CD1c-positive myeloid dendritic cell (primary cell): ENCODE data around the gene CCDC27.

Source experiments
- DNase-seq: peaks from one replicate; pipeline ENCODE4 v3.0.0-alpha.2; 2016; ENCODE audit errors: extremely low spot score

Gene CCDC27

DNA sequence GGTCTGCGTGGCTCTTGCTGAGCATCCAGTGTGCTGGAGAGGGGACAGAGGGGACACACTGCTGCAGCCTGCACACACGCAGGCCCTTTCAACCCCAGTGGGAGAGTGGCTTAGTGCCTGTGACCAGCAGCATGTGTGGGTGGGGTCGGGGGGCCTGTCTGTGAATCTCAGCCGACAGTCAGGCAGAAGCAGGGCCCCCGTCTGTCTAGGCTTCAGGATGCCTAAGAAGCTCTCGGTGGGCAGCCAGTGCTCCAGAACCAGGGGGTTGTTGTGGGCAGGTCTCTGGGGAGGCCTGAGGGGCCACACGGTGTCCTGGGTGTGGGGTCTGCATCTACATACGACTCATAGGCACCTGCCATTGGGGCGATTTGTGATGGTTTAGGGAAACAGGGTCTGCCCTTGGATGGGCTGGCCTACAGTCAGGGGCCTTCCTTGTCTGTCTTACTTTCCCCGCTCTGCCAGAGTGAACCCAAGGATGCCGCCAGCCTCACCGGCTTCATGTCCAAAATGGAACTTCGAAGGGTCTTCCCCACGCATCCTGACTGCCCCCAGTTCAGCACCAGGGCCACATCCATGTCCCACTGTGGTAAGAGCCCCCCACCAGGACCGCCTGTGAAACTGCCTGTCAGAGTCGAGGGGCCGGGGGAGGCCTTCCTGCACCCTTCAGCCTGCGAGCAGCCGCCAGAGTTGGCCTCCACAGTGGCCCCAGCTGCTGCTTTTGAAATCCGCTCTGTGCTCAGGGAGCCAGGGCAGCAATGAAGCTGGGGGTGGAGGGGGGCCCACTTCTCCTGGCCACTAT is 1.6 kb downstream of the CCDC27 start:
- no peak for DNase-seq

DNA sequence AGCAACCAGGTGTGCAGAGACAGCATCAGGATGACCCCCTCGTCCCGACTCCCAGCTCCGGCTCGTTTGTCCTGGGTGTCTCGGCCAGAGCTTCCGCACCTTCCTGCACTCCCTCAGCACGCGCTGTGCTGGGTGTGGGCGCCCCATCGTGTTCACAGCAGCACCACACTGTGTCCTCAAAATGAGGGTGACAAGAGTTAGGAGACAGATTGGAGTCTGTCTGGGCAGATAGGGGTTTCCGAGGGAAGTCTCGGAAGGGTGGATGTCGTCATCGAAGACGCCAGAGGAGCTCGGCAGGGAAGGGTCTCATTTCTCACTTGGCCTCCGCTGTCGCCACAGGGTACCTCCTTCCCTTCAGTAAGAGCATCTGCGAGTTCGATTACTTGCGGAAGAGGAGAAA is 4.1 kb downstream of the CCDC27 start:
- no peak for DNase-seq

DNA sequence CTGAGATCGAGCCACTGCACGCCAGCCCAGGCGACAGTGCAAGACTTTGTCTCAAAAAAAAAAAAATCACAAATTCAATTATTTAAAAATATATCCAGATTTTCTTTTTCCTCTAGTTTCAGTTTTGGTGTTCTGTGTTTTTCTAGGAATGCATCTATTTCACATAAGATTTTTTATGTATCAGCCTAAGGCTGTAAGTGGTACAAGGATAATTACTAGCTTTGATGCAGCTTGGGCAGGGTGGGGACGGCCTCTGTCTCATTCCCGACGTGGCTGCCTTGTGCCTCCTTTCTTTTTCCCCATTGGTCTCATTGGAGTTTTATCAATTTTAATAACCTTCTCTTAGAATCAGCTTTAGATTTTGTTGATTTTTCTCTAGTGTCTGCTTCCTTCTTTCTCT is 6.9 kb downstream of the CCDC27 start:
- no peak for DNase-seq

DNA sequence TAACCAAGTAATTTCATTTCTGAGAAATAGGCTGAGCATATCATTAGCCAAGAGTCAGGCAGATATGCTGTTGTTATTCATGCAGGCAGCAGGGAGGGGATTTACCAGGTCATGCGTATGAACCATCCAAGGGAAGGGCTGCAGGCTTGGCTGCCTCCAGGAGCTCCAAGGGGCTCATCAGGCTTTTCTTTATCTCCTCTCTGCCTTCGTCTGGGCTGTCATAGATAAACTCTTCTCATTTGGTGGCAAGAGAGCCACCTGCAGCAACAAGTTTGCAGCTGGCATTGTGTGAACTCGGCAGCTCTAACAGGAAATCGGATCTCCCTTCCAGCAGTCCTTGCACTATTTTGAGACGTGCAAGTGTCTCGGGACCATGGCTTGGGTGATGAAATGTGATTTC is 7.5 kb downstream of the CCDC27 start:
- no peak for DNase-seq

DNA sequence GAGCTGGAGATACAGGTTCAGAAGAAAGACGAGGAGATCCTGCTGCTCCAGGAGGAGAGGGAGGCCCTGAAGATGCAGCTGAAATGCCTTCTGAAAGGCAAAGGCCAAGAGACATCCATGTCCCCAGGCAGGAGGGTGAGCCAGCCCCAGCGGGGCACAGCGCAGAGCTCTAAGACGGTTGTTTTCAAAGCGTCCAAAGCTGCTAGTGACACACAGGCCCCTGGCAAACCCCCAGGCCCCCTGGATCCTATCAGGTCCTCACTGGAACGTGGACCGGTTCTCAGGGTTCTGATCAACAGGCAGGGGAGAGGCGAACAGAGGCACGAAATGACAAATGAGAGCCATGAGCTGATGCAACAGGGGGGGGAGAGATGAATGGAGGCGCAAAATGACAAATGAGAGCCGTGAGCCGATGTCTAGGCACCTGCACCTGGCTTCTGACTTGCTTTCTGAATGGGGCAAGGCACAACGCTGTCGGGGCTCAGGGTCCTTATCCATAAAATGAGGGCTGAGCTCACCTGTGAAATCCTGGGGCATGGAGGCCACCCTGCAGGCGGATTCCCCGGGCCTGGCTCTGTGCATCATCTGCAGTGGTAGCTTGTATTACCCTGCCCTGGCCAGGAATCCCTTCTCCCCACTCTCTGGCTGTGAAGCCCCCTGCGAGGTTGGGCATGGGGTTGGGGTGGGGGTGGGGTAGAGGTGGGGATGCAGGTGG is 9.2 kb downstream of the CCDC27 start:
- no peak for DNase-seq

DNA sequence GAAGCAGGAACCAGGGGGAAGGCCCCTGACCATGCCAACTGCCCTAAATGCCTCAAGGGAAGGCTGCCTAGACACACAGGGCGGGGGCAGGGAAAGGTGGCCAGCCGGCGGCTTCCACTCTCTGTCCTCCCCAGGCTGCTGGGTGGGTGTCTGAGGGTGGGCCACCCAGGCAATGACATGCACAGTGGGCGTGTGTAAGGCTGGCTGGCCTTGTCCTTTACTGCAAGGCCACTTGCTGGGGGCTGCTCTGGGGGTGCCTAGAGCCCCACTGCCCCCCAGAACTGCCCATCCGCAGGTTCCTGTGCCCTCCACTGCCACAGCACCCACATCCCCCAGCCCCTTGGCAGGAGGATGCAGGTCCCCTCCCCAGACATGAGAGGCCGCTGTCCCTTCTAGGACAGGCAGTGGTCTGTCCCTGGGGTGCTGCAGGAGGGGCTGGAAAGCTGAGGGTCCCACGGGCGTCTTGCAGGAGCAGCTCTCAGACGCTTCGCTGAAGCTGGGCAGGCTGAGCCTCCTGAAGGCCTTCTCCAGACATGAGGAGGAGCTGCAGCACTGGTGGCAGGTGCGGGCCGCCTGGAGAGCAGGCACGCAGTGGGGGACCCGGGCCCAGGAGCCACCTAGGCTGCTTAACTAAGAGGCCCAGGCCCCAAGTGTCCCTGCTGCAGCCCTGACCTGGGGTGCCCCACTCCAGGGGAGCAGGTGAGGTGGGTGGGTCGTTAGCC is 10.1 kb downstream of the CCDC27 start:
- DNase-seq, result no peak

DNA sequence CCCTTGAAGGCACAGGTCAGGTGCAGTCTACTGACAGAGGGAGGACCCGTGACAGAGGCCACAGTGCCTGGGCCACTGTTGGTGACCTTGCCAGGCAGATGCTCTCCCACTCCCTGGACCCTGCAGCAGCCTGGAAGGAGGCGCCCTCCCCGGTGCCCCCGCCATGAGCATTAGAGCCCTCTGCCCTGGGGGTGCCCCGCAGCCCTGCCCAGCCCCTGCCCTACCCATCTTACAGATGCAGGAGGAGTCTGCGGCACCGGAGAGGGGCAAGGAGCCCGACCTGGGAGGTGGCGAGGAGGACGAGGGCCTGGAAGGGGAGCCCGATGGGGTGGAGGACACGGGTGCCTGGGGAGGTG is 10.6 kb downstream of the CCDC27 start:
- no peak for DNase-seq

DNA sequence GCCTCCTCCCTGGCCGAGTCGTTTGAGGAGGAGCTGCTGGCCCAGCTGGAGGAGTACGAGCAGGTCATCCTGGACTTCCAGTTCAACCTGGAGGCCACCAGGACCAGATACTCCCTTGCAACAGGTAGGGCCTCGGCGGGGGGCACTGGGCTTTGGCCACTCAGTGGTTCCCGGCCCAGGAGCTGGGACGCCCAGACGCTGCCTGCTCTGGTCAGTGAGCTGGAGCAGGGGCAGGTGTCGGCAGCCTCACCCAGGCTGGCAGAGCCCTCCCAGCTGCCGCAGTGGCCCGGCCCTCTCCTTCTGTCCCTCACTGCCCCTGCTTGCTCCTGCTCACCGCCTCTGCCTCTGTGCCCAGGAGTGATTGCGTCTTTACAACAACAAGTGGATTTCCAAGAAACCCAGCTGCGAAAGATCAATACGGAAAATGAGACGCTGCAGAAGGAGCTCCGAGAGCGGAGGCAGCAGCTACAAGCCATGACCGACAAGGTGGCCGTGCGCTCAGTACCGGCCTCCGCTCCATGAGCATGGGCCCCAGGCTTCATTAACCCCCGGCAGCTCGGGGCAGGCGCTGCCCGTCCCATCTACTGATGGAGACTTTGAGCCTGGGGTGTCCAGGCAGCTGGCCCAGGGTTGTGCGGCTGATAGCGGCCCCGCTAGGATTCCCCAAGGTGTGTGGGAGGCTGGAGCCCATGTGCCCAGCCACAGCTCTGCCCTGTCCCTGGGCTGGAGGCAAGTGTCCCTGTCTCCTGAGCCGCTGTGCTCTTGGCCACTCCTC is 11.3 kb downstream of the CCDC27 start:
- DNase-seq, result no peak

DNA sequence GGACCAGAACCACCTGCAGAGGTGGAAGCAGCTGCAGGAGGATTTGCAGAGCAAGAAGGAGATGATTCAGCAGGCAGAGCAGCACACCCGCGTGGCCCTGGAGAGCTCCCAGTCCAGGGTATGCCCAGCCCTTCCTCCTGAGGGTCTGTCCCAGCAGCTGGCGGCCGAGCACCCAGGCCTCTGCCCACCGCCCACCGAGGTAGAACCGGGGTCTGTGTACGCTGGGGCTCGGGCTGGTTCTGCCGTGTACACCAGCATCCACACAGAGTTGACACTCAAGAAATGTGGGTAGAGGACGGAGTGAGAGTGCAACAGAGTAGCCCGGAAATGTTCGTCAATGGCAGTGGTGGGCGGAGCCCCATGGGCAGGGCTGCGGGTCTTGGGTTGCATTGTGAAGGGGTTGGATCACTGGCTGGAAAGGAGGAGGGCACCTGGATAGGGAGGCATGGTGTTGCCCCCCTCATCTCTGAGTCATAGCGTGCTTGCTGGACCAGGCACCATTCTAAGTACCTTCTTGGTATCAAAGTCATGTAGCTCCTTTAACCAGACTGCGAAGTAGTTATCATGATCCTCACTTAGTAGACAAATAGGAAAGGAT is 15.2 kb downstream of the CCDC27 start:
- DNase-seq, result no peak

DNA sequence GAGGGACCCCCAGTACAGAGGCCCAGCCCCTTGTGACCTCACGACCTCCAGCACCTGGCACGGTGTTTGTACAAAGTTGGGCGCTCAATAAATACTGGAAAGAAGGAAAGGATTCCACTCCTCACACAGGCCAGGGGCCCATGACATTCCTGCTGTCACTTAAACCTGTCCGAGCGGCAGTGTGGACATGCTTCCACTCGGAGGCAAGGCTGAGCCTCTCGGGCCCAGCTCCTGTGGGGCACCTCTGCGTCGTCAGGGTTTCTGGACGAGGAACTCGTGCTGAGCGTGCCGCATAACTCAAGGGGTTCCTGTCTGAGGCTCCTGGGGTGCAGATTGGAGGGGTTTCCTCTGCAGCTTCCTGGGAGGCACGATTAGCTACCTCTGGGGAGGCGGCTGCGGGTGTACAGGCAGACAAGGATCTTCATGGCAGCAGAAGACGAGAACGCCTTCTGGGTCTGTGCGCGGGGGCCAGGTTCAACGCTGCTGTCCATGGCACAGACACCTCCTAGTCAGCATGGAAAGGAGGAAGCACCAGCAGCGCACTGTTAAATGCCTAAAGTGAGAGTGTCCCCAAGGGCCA is 16.7 kb downstream of the CCDC27 start:
- no peak for DNase-seq

DNA sequence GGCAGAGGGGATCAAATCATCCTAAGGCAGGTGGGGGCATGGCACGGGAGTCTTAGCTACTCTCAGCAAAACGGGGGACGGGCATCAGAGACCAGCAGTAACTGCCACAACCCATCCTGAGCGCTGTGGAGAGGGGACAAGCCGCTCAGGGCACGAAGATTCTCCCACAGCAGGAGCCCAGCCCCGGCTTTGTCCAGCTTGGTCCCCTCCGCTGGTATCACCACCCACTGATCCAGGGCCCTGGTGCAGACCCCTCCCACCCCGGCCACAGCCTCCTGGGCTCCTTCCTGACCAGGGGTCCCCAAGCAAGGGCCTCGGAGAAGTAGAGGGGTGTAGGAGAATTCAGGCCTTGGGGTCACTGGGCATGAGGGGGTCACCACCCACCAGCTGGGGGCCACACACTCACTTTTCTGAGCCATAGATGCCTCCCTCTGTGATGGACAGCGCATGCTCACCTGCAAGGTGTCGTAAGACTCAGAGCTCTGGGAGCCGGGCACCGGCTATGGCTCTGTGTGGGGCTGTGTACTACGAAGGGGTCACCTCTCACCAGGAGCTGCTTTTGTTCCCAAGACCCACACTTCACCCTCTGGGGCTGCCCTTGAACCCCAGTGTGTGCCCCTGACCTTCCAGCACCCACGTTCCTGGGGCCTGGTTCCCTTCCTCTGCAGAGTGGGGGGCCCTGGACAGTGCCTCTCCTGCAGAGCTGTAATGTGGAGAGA is 18.0 kb downstream of the CCDC27 start:
- no peak for DNase-seq

DNA sequence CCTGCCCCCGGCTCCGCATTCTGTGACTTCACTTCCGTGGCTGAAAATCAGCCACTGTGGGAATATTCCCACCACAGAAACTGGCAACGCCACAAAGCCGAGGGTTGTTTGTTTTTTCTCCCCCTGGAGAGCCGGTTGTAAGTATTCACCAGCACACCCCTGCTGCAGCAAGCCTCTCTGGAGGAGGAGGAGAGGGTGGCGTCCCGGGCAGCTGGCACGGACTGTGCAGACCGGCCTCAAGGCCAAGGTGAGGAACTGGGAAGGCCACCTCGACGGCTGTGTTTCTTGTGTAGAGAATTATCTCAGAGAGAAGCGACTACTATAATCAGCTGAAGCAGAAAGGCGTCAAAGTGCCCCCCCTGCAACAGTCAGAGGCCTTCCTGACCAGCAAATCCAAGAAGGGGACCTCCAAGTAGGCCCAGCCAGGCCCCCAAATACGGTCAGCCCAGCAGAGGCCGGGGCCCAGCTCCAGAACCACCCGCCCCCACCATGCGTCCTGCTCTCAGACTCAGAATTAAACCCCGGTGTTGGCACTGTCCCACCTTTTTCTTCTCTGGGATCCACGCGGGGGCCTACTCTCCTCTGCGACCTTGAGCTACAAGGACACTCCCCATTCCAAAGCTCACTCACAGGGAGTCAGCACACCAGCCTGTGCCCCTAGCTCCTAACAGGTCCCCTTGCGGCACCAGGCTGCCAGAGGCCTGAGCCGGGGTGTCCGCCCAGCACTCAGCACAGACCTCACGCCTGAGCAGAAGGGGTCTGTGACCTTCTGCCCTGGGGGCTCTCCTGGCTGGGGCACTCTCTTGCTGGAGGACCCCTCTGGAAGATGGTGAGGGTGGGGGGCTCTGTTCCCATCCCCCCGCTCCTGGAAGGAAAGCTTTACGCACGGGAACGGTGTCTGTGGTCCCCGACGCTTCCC is 19.1 kb downstream of the CCDC27 start:
- no peak for DNase-seq

DNA sequence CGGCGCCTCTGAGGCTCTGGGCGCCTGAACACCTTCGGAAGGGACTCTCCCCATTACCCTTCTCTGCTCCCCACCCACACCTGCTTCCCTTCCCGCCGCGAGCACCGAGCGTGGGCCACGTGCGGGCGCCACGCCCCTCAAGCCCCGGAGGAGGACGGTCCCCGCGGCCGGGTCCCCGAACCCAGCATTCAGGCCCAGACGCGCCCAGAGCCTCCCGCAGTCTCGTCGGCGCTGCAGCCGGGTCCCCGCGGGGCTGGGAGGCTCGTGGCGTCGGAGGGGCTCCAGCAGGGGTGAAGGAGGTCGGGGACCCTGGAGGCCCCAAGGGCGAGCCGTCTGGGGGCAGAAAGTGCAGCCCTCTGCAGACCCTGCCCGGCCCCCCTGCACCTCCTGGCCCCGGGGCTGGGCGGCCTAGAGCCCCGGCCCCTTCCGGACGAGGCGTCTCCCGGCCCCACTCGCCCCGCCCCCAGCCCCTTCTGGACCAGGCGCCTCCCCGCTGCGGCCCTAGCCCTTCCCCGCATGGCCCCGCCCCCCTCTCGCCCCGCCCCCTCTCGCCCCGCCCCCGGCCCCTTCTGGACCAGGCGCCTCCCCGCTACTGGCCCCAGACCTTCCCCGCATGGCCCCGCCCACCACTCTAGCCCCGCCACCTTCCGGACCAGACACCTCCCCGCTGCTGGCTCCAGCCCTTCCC is 19.9 kb downstream of the CCDC27 start:
- DNase-seq, result peak; percentile 61

DNA sequence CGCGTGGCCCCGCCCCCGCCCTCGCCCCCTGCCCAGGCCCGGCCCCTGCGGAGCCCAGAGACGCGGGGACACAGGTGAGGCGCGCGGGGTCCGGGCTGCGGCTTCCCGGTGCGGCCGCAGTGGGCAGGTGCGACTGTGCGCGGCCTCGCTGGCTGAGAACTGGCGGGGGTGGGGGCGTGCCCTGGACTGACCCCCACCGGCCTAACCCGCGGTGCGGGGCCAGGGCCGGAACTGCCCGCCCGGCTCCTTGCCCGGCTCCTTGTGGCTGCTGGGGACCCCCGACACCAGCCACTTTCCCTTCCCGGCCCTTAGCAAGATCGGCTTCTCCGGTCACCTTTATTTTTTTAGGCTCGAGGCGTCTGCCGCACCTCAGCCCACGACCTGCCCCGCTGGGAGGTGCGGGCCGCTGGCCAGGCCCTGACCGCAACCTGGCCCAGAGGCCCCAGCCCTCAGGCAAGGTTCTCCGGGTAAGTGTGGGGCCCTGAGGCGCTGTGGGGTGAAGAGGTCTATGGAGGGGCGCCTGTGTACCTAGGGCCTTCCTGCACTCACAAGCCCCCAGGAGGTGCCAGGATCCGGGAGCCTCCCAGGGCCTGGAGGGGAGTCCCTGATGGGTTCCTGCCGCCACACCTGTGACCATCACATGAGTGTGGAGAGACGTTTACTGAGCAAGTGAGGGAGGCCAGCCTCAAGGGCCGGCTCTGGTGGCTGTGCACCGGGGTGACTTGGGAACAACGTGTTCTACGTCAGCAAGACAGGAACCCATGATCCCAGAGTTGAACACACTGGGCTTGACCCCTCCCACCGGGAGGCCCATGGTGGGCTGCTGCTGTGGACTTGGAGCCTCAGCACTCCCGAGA is 20.7 kb downstream of the CCDC27 start, which contains the start of gene SMIM1:
TSS of gene SMIM1 (plus strand) at position 35 of the 857 bp plus-strand sequence. CDS start 2,625 bp downstream, outside the sequence.
- DNase-seq, result no peak

DNA sequence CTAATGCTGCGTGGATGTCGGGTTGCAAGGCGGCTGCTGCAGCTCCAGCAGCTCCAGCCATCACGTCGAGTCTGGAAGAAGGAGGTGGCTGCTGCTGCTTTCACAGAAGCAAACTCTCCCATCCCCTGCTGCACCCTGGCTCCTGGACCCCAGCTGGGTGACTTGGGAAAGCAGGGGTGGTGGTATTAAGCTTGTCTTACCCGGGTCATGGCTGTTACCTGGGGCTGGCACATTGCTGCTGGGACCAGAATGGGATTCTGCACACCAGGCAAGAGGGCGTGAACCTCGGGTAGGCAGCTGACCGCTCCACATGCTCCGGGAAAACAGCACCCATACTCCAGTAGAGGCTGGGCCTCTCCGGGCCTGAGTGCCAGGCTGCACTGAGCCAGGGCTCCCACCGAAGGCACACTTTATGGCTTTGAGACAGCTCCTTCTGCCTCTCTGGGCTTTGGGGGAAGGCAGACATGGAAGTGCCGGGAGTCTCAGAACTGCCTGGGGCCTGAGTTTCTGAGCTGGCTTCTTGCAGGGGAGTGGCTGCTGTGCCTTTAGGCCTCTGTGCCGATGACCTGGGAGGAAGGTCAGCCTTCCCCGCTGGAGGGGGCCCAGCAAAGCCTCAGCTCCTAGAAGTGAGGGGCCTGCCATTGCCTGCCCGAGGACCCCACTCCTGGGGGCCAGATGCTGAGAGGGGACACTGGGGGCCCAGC is 21.5 kb downstream of the CCDC27 start:
- DNase-seq, result no peak

DNA sequence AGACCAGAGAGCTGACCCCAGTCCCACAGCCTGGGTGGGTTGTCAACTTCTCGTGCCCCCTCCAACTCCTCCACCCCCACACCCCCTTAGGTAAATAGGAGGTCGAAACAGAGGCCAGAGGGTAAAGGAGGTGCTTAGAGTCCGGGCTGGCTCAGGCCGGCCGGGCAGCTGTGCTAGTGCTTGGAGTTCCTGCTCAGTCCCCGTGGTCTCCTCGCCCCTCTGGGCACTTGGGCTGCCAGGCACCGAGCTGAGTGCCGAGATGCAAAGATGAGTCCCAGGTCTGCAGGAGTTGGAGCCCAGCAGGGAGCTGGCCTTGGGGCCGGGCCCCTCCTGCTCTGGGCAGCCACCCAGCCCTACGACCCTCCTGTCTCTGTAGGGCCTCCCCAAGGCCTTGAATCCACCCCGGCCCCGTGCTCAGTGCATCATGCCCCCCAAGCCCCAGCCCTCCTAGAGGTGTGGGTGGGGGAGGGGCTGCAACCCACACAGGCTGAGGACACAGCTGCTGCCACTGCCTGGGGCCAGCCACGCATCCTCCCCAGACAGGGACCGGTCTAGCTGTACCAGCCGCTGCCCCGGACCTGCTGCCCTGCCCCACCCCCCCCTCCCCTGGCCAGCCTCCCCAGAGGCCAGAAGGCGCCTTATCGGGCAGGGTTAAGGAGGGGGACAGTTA is 22.2 kb downstream of the CCDC27 start:
- no peak for DNase-seq
